HepG2 (cell line): Measurements from ENCODE around the gene SCGB2B2. TPM values are rescaled to one million over a fixed set of nuclear protein-coding genes. Genes with fewer than 3 reads are reported as not detected.

Source experiments
- GLI4 ChIP-seq: sonication (generic); formaldehyde crosslinking; IDR thresholded peaks from 2 replicates; pipeline ENCODE4 v1.5.1; 2020; ENCODE audit warnings: missing genetic modification reagents, mild to moderate bottlenecking, moderate library complexity, borderline replicate concordance
- KLF13 ChIP-seq: sonication (generic); formaldehyde crosslinking; IDR thresholded peaks from 2 replicates; pipeline ENCODE4 v1.4.0; 2020; ENCODE audit warnings: mild to moderate bottlenecking, missing genetic modification reagents
- KLF6 ChIP-seq: IDR thresholded peaks from 2 replicates; pipeline ENCODE4 v1.8.0; 2016; ENCODE audit warnings: missing biosample characterization, missing genetic modification reagents
- RARG ChIP-seq: sonication (generic); formaldehyde crosslinking; IDR thresholded peaks from 2 replicates; pipeline ENCODE4 v1.4.0; 2020; ENCODE audit warnings: low read depth, mild to moderate bottlenecking, missing genetic modification reagents
- RBAK ChIP-seq: sonication (generic); formaldehyde crosslinking; IDR thresholded peaks from 2 replicates; pipeline ENCODE4 v1.5.1; 2020; ENCODE audit warnings: mild to moderate bottlenecking, missing genetic modification reagents
- RXRB ChIP-seq: IDR thresholded peaks from 2 replicates; pipeline ENCODE4 v1.6.1; 2016; ENCODE audit warnings: borderline replicate concordance, missing genetic modification reagents, missing compliant biosample characterization
- SNRNP70 ChIP-seq: fragments of 200-400 bp; formaldehyde crosslinking; IDR thresholded peaks from 2 replicates; pipeline ENCODE4 v1.6.1; 2017; ENCODE audit warnings: mild to moderate bottlenecking, low read depth, low read length, moderate library complexity
- THAP11 ChIP-seq: IDR thresholded peaks from 2 replicates; pipeline ENCODE4 v1.6.1; 2016; ENCODE audit warnings: missing biosample characterization, missing genetic modification reagents
- YY1 ChIP-seq: IDR thresholded peaks from 2 replicates; pipeline ENCODE4 v1.6.1; 2011; ENCODE audit warnings: low read length, low read depth, moderate library complexity, mild to moderate bottlenecking; ENCODE audit not compliant: insufficient read depth, insufficient replicate concordance
- ZBTB44 ChIP-seq: sonication (generic); formaldehyde crosslinking; IDR thresholded peaks from 2 replicates; pipeline ENCODE4 v1.4.0; 2020; ENCODE audit warnings: missing genetic modification reagents
- ZNF10 ChIP-seq: sonication (generic); formaldehyde crosslinking; IDR thresholded peaks from 2 replicates; pipeline ENCODE4 v1.4.0; 2020; ENCODE audit warnings: mild to moderate bottlenecking, low read depth, missing genetic modification reagents, borderline replicate concordance
- ZNF235 ChIP-seq: sonication (generic); formaldehyde crosslinking; IDR thresholded peaks from 2 replicates; pipeline ENCODE4 v1.8.1; 2023; ENCODE audit warnings: mild to moderate bottlenecking, missing genetic modification reagents, borderline replicate concordance
- ZNF441 ChIP-seq: sonication (generic); formaldehyde crosslinking; IDR thresholded peaks from 2 replicates; pipeline ENCODE4 v1.7.0; 2021; ENCODE audit warnings: missing genetic modification reagents, borderline replicate concordance
- ZNF614 ChIP-seq: IDR thresholded peaks from 2 replicates; pipeline ENCODE4 v1.6.1; 2018; ENCODE audit warnings: missing biosample characterization, missing genetic modification reagents, inconsistent platforms, borderline replicate concordance
- ZSCAN12 ChIP-seq: sonication (generic); formaldehyde crosslinking; IDR thresholded peaks from 2 replicates; pipeline ENCODE4 v1.9.0; 2021; ENCODE audit warnings: mild to moderate bottlenecking, missing genetic modification reagents
- ZSCAN31 ChIP-seq: sonication (generic); formaldehyde crosslinking; IDR thresholded peaks from 2 replicates; pipeline ENCODE4 v1.5.0; 2020; ENCODE audit warnings: low read depth, mild to moderate bottlenecking, missing genetic modification reagents
- polyA plus RNA-seq, 8 experiments: library from polyadenylated mRNA; depleted of rRNA in 3 of 8; stranded (reverse) in 7 of 8; unstranded in 1 of 8; fragments of >200 nt; fragmentation: Illumina TruSeq in 4 of 8; extraction: Trizol in 4 of 8; gene quantifications; 2 replicates each; pipeline versions ENCODE4 v1.2.1 to v1.2.3, GENCODE V29; 2011 to 2016; ENCODE audit warnings: low read depth in 4 of 8, missing spikeins in 1 of 8, mixed read lengths in 1 of 8; ENCODE audit not compliant: insufficient read depth in 1 of 8
- total RNA-seq, 5 experiments: library from RNA; depleted of rRNA; stranded (reverse); fragments of >200 nt; fragmentation: Illumina TruSeq; extraction: Trizol; gene quantifications; 2 replicates each; pipeline ENCODE4 v1.2.3, GENCODE V29; 2016; ENCODE audit warnings: low read depth in 1 of 5
- TF ChIP-seq, protein P1 (sequence below): sonication (generic); formaldehyde crosslinking; IDR thresholded peaks from 2 replicates; pipeline ENCODE4 v1.8.0; 2022; ENCODE audit warnings: mild to moderate bottlenecking, missing genetic modification reagents, borderline replicate concordance
- TF ChIP-seq, protein P2 (sequence below): sonication (generic); formaldehyde crosslinking; IDR thresholded peaks from 2 replicates; pipeline ENCODE4 v1.4.0; 2020; ENCODE audit warnings: missing genetic modification reagents
- TF ChIP-seq, protein P3 (sequence below): sonication (generic); formaldehyde crosslinking; conservative IDR thresholded peaks from 2 replicates; pipeline ENCODE4 v1.4.0; 2020; ENCODE audit warnings: mild to moderate bottlenecking, missing genetic modification reagents, moderate library complexity
- TF ChIP-seq, protein P4 (sequence below): sonication (generic); formaldehyde crosslinking; IDR thresholded peaks from 2 replicates; pipeline ENCODE4 v1.8.0; 2022; ENCODE audit warnings: mild to moderate bottlenecking, missing genetic modification reagents; ENCODE audit not compliant: insufficient replicate concordance

Gene SCGB2B2
- total and polyA plus RNA-seq, 2 of the 13 experiments (the other 11 are each of a cell fraction or from before 2014, with no cell fraction given), result 0.03 TPM; not detected in 1

GRCh38 chr19:34673590-34673989 lies 3.4 kb downstream of the SCGB2B2 start (continued):
- TF ChIP-seq, protein P1, sequence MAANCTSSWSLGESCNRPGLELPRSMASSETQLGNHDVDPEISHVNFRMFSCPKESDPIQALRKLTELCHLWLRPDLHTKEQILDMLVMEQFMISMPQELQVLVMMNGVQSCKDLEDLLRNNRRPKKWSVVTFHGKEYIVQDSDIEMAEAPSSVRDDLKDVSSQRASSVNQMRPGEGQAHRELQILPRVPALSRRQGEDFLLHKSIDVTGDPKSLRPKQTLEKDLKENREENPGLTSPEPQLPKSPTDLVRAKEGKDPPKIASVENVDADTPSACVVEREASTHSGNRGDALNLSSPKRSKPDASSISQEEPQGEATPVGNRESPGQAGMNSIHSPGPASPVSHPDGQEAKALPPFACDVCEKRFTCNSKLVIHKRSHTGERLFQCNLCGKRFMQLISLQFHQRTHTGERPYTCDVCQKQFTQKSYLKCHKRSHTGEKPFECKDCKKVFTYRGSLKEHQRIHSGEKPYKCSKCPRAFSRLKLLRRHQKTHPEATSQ (CRISPR knock-in tag), result no peak
- TF ChIP-seq RBAK (CRISPR knock-in tag) (no peak), RARG (CRISPR knock-in tag) (no peak), ZNF235 (CRISPR knock-in tag) (no peak), ZNF614 (CRISPR knock-in tag) (0 out of 2 replicates have a peak, but pooled peaks have one; percentile 59), ZNF441 (CRISPR knock-in tag) (no peak), RXRB (CRISPR knock-in tag) (peak; percentile 66), THAP11 (peak; percentile 71), ZNF10 (CRISPR knock-in tag) (no peak), ZSCAN12 (CRISPR knock-in tag) (no peak), YY1 (peak; percentile 85), ZBTB44 (CRISPR knock-in tag) (no peak), KLF13 (no peak), GLI4 (CRISPR knock-in tag) (no peak), SNRNP70 (no peak), ZSCAN31 (no peak), KLF6 (CRISPR knock-in tag) (0 out of 2 replicates have a peak, but pooled peaks have one; percentile 26)
- TF ChIP-seq, protein P2, sequence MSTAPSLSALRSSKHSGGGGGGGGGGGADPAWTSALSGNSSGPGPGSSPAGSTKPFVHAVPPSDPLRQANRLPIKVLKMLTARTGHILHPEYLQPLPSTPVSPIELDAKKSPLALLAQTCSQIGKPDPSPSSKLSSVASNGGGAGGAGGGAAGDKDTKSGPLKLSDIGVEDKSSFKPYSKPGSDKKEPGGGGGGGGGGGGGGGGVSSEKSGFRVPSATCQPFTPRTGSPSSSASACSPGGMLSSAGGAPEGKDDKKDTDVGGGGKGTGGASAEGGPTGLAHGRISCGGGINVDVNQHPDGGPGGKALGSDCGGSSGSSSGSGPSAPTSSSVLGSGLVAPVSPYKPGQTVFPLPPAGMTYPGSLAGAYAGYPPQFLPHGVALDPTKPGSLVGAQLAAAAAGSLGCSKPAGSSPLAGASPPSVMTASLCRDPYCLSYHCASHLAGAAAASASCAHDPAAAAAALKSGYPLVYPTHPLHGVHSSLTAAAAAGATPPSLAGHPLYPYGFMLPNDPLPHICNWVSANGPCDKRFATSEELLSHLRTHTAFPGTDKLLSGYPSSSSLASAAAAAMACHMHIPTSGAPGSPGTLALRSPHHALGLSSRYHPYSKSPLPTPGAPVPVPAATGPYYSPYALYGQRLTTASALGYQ (CRISPR knock-in tag), result no peak
- TF ChIP-seq, protein P3, sequence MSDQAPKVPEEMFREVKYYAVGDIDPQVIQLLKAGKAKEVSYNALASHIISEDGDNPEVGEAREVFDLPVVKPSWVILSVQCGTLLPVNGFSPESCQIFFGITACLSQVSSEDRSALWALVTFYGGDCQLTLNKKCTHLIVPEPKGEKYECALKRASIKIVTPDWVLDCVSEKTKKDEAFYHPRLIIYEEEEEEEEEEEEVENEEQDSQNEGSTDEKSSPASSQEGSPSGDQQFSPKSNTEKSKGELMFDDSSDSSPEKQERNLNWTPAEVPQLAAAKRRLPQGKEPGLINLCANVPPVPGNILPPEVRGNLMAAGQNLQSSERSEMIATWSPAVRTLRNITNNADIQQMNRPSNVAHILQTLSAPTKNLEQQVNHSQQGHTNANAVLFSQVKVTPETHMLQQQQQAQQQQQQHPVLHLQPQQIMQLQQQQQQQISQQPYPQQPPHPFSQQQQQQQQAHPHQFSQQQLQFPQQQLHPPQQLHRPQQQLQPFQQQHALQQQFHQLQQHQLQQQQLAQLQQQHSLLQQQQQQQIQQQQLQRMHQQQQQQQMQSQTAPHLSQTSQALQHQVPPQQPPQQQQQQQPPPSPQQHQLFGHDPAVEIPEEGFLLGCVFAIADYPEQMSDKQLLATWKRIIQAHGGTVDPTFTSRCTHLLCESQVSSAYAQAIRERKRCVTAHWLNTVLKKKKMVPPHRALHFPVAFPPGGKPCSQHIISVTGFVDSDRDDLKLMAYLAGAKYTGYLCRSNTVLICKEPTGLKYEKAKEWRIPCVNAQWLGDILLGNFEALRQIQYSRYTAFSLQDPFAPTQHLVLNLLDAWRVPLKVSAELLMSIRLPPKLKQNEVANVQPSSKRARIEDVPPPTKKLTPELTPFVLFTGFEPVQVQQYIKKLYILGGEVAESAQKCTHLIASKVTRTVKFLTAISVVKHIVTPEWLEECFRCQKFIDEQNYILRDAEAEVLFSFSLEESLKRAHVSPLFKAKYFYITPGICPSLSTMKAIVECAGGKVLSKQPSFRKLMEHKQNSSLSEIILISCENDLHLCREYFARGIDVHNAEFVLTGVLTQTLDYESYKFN, result peak; percentile 87
- TF ChIP-seq, protein P4, sequence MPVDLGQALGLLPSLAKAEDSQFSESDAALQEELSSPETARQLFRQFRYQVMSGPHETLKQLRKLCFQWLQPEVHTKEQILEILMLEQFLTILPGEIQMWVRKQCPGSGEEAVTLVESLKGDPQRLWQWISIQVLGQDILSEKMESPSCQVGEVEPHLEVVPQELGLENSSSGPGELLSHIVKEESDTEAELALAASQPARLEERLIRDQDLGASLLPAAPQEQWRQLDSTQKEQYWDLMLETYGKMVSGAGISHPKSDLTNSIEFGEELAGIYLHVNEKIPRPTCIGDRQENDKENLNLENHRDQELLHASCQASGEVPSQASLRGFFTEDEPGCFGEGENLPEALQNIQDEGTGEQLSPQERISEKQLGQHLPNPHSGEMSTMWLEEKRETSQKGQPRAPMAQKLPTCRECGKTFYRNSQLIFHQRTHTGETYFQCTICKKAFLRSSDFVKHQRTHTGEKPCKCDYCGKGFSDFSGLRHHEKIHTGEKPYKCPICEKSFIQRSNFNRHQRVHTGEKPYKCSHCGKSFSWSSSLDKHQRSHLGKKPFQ, result no peak
